GM19438 (cell line): ENCODE results near the gene BLTP3B.

Source experiments
- ATAC-seq: cut with Tn5 transposase; IDR thresholded peaks from one replicate; pipeline ENCODE4 v1.9.1; 2021; ENCODE audit warnings: low read depth; ENCODE audit not compliant: unreplicated experiment

Gene BLTP3B

DNA sequence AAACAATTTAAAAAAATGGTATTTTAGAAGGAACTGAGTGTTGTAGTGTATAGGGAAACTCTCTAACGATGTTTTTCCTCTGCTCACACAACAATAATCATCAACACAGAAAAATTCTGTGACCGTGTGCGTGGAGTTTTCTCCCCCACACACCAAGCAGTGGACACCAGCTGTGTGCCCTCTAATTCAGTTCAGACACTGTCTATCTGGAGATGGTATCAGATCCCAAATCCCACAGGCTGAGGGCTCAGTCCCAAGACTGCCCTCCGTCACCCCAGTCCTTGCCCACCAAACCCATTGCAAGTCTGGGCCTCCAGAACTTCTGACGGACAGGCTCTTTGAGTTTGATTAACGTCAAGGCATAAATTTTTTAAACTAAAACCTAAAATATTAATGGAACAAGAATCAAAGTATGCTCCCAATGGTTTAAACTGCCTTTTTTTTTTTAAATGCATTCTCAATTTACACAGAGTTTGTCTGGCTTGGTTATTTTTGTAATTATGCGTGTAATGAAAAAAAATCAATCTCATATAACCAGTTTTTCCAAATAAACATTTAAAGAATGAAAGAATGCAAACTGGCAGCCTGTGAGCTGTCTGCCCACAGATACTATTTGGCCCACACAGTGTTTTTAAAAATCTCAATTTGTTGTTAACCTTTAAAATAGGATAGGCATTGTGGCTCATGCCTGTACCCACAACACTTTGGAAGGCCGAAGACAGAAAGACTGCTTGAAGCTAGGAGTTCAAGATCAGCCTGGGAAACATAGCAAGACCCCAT, 19.2 kb downstream of the BLTP3B start:
- ATAC-seq, result no peak

DNA sequence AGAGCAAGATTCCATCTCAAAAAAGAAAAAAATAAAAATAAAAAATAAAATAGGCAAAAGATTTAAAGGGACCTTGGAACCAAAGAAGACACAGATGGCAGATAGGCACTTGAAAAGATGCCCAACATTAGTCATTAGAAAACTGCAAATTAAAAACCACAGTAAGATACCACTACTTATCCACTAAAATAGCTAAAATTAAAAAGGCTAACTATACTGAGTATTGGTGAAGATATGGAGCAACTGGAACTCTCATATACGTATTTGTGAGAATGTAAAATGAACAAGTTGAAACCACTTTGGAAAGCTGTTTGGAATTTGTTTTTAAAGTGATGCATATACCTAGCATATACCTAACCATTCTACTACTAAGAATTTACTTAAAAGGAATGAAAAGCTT, 22.3 kb downstream of the BLTP3B start:
- ATAC-seq, result no peak

DNA sequence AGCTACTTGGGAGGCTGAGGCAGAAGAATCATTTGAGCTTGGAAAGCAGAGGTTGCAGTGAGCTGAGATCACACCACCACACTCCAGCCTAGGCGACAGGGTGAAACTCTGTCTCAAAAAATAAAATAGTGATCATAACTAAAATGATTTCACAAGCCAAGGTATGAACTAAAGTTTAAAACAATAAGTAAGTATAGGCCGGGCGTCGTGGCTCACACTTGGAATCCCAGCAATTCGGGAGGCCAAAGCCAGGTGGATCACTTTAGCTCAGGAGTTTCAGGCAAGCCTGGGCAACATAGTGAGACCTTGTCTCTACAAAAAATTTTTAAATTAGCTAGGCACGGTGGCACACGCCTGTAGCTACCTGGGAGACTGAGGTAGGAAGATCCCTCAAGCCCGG, 27.4 kb downstream of the BLTP3B start:
- ATAC-seq, result no peak

DNA sequence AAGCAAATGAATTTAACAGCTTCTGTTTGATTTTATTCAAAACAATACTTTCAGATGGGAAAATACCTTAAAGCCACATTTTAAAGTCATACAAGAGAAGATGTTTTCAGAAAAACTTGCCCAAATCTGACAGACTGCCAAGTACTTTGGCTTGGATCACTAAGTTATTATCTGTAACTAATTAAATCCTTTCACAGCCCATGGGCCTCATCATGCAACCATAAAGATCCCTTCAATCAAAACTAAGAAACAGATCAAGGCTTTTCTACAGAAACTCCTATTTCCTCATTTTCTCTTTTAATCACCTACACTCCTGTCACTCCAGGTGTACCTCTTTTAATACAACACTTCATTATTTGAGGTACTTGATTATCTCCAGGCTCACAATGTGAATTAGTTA, 28.1 kb downstream of the BLTP3B start:
- no peak for ATAC-seq

DNA sequence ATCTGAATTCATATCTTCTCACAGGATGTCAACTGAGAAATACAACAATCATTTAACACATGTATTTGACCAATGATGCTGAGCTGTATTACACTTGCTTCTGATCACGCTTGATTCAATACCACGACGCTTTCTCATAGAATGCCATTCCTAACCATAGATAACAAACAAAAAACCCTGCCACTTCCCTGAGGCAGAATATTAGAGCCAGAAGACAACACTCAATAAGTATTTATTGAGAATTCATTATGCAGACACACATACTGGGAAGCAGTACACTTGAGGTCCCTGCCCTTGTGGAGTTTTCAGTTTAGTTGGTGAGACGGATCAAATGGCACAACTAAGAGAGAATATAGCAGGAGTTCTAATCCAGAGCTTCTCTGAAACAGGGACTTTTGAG, 32.4 kb downstream of the BLTP3B start:
- ATAC-seq, result no peak

DNA sequence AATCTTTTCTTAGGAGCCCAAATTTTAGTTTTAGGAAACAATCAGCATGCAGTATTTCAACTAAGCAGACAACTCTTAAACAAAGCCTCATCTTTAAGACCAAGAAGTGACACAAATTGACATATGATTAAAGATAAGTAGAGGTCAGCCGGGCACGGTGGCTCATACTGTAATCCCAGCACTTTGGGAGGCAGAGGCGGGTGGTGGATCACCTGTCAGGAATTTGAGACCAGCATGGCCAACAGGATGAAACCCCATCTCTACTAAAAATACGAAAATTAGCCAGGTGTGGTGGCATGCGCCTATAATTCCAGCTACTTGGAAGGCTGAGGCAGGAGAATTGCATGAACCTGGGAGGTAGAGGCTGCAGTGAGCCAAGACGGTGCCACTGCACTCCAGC, 35.8 kb downstream of the BLTP3B start:
- ATAC-seq, result no peak

DNA sequence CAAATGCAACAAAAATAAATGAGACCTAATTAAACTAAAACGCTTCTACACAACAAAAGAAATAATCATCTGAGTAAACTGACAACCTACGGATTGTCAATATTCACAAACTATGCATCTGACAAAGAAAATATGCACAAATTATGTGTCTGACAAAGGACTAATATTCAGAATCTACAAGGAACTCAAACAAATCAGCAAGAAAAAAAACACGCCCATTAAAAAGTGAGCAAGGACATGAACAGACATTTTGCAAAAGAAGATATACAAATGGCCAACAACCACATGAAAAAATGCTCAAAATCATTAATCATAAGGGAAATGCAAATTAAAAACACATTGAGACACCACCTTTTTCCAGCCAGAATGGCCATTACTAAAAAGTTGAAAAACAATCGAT, 37.0 kb downstream of the BLTP3B start:
- no peak for ATAC-seq

DNA sequence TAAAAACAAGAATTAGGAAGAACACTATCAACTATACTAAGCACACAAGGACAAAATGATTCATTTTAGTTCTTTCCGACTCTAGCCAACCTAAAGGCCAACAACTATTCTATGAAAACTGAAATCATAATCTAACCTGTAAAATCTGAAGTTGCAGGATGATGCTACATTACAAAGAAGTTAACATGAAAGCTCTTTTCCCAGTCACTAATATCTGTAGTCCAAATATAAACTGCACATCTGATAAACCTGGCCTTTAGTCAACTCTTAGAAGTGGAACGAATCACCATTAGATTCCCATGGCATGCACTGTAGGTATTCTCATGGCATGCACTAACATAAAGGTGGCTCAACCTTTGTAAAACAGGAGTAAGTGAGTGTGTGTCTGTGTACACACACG, 41.7 kb downstream of the BLTP3B start:
- no peak for ATAC-seq
